Transverse colon (tissue), 4 donors: Measurements from ENCODE around the gene MTA2. TPM values are rescaled to one million over a fixed set of nuclear protein-coding genes. Genes with fewer than 3 reads are reported as not detected.
"Not testable (repeated sequence)": the region's sequence is repeated elsewhere in the genome, so short reads cannot be mapped to it uniquely, and the experiment has no call there.

Experiments used
- DNase-seq: peaks from one replicate; pipeline ENCODE4 v3.0.0-alpha.2; 2019
- H3K27ac ChIP-seq, 4 donors: fragments of 200-600 bp; sonication (generic); 2 replicates each; pipeline ENCODE4 v1.5.1; 2016 to 2018; ENCODE audit warnings: inconsistent platforms in 4 of 4
- H3K27me3 ChIP-seq: fragments of 200-600 bp; sonication (generic); 2 replicates; pipeline ENCODE4 v1.5.1; 2017; ENCODE audit warnings: inconsistent platforms
- H3K36me3 ChIP-seq, 4 donors: fragments of 200-600 bp; sonication (generic); 2 replicates each; pipeline ENCODE4 v1.5.1; 2017 to 2019; ENCODE audit warnings: inconsistent platforms in 4 of 4
- H3K4me1 ChIP-seq, 4 donors: fragments of 200-600 bp; sonication (generic); 2 replicates each; pipeline ENCODE4 v1.5.1; 2017 to 2020; ENCODE audit warnings: inconsistent platforms in 4 of 4
- H3K4me3 ChIP-seq, 4 donors: fragments of 200-600 bp; sonication (generic); 1 replicate in 1 of 4; 2 replicates in 3 of 4; pipeline versions ENCODE4 v1.5.1 to v1.6.1; 2017 to 2019; ENCODE audit warnings: inconsistent platforms in 4 of 4
- H3K9me3 ChIP-seq, 2 donors: fragments of 200-600 bp; sonication (generic); 2 replicates each; pipeline ENCODE4 v1.5.1; 2017 to 2019; ENCODE audit warnings: inconsistent platforms in 2 of 2
- EP300 ChIP-seq: sonication (generic); formaldehyde crosslinking; IDR thresholded peaks from one replicate; pipeline ENCODE4 v1.6.1; 2017; ENCODE audit warnings: antibody characterized with exemption, low read depth
- POLR2A ChIP-seq: fragments of 450-650 bp; IDR thresholded peaks from one replicate; pipeline ENCODE4 v1.6.1; 2016; ENCODE audit warnings: antibody characterized with exemption, mild to moderate bottlenecking, moderate library complexity
- POLR2AphosphoS5 ChIP-seq, 3 donors: sonication (generic); formaldehyde crosslinking; IDR thresholded peaks; one replicate each; pipeline ENCODE4 v1.6.1; 2016; ENCODE audit warnings: antibody characterized with exemption in 3 of 3
- WGBS, 2 donors: methylation state at CpG; one replicate each; pipeline ENCODE4 v1.1.5; 2018; ENCODE audit warnings: low coverage in 1 of 2; 5-methylcytosine and 5-hydroxymethylcytosine counted together
- in situ Hi-C, 4 donors: fragments of 200-750 bp; cut with MboI; loops; one replicate each; pipeline versions ENCODE4 v1.15.0 to v1.15.1; 2017; ENCODE audit warnings: low sequenced_read_pairs in 3 of 4, low pct_ligation_motif_present in 1 of 4, low pct_unique_long_range_greater_than_20kb in 1 of 4
- intact Hi-C: fragments of 100-400 bp; cut with DNase I; formaldehyde crosslinking; loops from one replicate; pipeline ENCODE4 v1.15.1; 2023; ENCODE audit warnings: low total_unique reads
- total RNA-seq, 4 donors: library from RNA; depleted of rRNA; stranded (reverse); fragments of >200 nt; gene quantifications; one replicate each; pipeline ENCODE4 v1.1.0, GENCODE V29; 2016
- TF ChIP-seq, protein P1 (sequence below), 5 experiments: fragments of 200-600 bp in 3 of 5; fragments of 450-650 bp in 2 of 5; sonication (generic) in 3 of 5; IDR thresholded peaks; 1 replicate in 2 of 5; 2 replicates in 3 of 5; pipeline ENCODE4 v1.5.1; 2016 to 2017; ENCODE audit warnings: antibody characterized with exemption in 5 of 5, inconsistent platforms in 3 of 5, mild to moderate bottlenecking in 2 of 5, moderate library complexity in 1 of 5

The MTA2 gene
- total RNA-seq, 4 donors from 2014 or later = 42.0 to 80.1 (median 62.1) TPM

DNA sequence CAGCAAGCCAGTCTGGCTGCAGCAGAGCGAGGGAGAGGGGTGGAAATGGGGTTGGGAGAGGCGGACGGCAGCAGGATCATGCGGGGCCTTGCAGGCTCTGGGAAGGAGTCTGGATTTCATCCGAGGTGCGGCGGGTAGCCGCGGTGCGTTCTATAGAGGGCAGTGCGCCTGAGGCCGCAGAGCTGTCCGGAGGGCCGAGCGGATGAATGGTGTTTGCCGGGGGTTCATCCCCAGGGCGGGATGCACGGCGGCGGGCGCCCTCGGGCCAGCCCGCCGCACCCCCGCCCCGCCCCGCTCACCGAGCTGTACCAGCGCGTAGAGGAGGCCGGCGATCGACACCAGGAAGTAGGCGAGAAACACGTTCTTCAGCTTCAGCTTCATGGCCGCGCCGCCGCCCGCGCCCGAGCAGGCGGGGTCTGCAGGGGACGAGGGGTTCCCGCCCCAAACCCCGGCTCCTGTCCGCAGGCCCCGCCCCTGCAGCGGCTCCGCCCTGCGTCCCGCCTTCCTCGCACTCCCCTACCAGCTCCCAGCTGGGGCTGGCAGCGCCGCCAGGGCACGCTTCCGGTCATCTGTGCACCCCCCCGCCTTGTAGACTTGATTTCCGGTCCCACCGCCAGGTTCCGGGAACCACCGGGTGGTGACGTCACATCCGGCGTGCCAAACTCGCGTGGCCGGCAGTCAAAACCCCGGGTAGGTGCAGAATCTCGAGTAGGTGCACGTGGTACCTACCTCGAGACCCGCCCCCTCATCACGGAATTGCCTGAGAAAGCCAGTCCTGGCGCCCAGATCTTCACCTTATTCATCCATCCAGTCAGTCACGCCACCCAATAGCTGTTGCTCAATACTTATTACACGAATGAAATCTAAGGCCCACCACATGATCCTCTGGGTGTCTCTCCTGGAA lies 20.2 kb upstream of the MTA2 start, which contains the start of gene B3GAT3:
B3GAT3 (minus strand) TSS at position 420 of the 904 bp plus-strand sequence; CDS start at position 381, 39 bp downstream.
- in situ Hi-C loops = no loop called here
- intact Hi-C loops = no loop called here
- peak within 1 kb of the TSS; percentile 52 to 82 (median 59) for H3K4me3 ChIP-seq
- no peaks in the 10 kb centered on the region for H3K9me3 ChIP-seq
- H3K27ac ChIP-seq = peak within 1 kb of the TSS; percentile 88 to 96 (median 90)
- TF ChIP-seq EP300 = peak; percentile 91
- peak; percentile 84 for TF ChIP-seq POLR2A
- peak; percentile 88 to 95 (median 93) for TF ChIP-seq POLR2AphosphoS5 (IDR thresholded peaks at IDR 0.05)
- TF ChIP-seq, protein P1, sequence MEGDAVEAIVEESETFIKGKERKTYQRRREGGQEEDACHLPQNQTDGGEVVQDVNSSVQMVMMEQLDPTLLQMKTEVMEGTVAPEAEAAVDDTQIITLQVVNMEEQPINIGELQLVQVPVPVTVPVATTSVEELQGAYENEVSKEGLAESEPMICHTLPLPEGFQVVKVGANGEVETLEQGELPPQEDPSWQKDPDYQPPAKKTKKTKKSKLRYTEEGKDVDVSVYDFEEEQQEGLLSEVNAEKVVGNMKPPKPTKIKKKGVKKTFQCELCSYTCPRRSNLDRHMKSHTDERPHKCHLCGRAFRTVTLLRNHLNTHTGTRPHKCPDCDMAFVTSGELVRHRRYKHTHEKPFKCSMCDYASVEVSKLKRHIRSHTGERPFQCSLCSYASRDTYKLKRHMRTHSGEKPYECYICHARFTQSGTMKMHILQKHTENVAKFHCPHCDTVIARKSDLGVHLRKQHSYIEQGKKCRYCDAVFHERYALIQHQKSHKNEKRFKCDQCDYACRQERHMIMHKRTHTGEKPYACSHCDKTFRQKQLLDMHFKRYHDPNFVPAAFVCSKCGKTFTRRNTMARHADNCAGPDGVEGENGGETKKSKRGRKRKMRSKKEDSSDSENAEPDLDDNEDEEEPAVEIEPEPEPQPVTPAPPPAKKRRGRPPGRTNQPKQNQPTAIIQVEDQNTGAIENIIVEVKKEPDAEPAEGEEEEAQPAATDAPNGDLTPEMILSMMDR (IDR thresholded peaks at IDR 0.05) = peak in 1 of 5 experiments; percentile 50
- H3K36me3 ChIP-seq = peaks cover 0 to 12% (median 5%) of the 10 kb centered on the region in 4 donors
- H3K27me3 ChIP-seq = no peaks in the 10 kb centered on the region
- peaks cover 12 to 17% (median 14%) of the 10 kb centered on the region in 4 donors for H3K4me1 ChIP-seq
- WGBS, 2 donors = 0 to 1% methylated on average over 4 to 46 of the region's 77 CpGs
- peak; percentile 99 for DNase-seq

DNA sequence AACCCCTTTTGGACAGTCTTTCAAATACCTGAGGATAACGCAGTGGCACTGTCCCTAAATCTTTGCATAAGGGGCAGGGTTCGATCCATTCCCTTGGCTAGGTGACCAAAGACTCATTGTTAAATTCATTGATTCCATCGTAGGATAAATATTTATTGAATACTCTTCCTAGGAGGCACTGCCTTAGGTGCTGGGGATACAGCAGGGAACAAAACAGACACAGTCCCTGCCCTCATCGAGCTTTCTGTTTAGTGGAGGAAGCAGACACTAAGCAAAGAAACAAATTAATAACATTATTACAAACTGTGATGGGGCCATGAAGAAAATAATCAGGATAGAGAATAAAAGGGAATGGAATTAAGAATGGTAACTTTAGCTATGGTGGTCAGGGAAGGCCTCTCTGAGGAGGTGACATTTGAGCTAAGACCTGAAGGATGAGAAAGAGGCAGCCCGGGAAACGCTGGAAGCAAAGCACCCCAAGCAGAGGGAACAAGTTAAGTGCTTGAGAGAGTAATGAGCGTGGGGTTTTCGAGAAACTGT lies 19.4 kb upstream of the MTA2 start:
- WGBS, 2 donors = 13 to 27% methylated on average over 6 to 8 of the region's 8 CpGs
- in situ Hi-C loops = no loop called here

DNA sequence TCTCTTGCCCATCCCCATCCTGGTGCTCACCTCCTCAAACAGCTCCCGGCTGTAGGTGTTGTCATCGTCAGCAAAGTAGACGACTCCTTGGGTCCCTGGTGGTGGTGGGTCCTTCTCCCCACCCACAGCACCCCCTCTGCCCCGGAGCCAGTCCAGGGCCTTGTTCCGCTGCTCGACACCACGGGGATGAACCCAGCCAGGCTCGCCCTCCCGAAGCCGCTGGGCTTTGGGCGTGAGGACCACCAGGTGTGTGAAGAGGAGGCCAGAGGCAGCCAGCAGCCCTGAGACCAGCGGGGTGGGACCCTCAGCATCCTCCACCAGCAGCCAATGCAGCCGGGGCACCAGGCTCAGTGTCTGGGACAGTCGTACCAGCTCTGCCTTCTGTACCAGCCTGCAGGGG lies 15.3 kb upstream of the MTA2 start:
- peaks cover 16 to 28% (median 20%) of the 10 kb centered on the region in 4 donors for H3K4me1 ChIP-seq
- intact Hi-C loops, H3K9me3 ChIP-seq, H3K4me3 ChIP-seq, in situ Hi-C loops, DNase-seq, H3K36me3 ChIP-seq, H3K27ac ChIP-seq, H3K27me3 ChIP-seq: not testable (repeated sequence)
- WGBS, 2 donors = 96% methylated on average over 14 of the region's 14 CpGs; no CpG with 5 or more reads in 1 of the 2 donors

More for the DNA sequence above, 19.4 kb upstream of the MTA2 start:
- DNase-seq = no peak
- H3K4me3 ChIP-seq = peak overlapping the region; percentile 52 to 82 (median 59)
- H3K27me3 ChIP-seq = no peaks in the 10 kb centered on the region
- H3K9me3 ChIP-seq = no peaks in the 10 kb centered on the region
- H3K36me3 ChIP-seq = peaks cover 0 to 5% (median 2%) of the 10 kb centered on the region in 4 donors
- intact Hi-C loops = no loop called here
- no peak for TF ChIP-seq EP300
- no peak for TF ChIP-seq POLR2A
- TF ChIP-seq, protein P1 (IDR thresholded peaks at IDR 0.05) = no peak
- no peak for TF ChIP-seq POLR2AphosphoS5 (IDR thresholded peaks at IDR 0.05)
- H3K27ac ChIP-seq = peak overlapping the region; percentile 88 to 96 (median 90)
- H3K4me1 ChIP-seq = peaks cover 12 to 17% (median 14%) of the 10 kb centered on the region in 4 donors

DNA sequence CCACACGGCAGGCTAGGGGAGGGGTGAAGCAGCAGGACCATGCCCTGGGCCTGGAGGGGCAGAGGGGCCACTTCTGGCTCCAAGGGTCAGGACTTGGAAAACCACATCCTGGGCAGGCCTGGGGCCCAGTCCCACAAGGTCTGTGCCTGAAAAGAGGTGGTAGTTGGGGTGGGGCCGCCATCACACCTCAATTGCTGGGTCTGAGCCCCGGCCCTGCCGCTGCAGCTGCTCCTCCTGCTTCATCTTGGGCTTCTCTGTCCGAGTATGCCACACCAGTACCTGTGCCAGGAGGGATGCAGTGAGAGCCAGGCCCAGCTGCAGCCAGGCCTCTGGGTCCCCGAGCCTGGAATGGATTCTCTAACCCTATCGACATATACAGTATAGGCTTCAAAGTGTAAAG lies 13.9 kb upstream of the MTA2 start:
- 91% methylated on average over 7 of the region's 7 CpGs; no CpG with 5 or more reads in 1 of the 2 donors for WGBS, 2 donors
- H3K9me3 ChIP-seq = no peaks in the 10 kb centered on the region
- in situ Hi-C loops (no loop called here), intact Hi-C loops (no loop called here)
- no peak for DNase-seq
- H3K4me3 ChIP-seq = no peak overlapping the region
- TF ChIP-seq, protein P1 (IDR thresholded peaks at IDR 0.05) = no peak
- TF ChIP-seq POLR2AphosphoS5 (IDR thresholded peaks at IDR 0.05) (no peak), POLR2A (no peak), EP300 (no peak)
- no peaks in the 10 kb centered on the region for H3K27me3 ChIP-seq
- H3K27ac ChIP-seq = no peak overlapping the region
- no peaks in the 10 kb centered on the region for H3K36me3 ChIP-seq
- peaks cover 18 to 30% (median 23%) of the 10 kb centered on the region in 4 donors for H3K4me1 ChIP-seq
